ENCODE measurements around the gene PITPNM2. TPM values are rescaled to one million over a fixed set of nuclear protein-coding genes. Genes with fewer than 3 reads are reported as not detected.

PITPNM2 gene
- total RNA-seq, 1 experiment from 2014 or later, result 15.2 TPM

DNA sequence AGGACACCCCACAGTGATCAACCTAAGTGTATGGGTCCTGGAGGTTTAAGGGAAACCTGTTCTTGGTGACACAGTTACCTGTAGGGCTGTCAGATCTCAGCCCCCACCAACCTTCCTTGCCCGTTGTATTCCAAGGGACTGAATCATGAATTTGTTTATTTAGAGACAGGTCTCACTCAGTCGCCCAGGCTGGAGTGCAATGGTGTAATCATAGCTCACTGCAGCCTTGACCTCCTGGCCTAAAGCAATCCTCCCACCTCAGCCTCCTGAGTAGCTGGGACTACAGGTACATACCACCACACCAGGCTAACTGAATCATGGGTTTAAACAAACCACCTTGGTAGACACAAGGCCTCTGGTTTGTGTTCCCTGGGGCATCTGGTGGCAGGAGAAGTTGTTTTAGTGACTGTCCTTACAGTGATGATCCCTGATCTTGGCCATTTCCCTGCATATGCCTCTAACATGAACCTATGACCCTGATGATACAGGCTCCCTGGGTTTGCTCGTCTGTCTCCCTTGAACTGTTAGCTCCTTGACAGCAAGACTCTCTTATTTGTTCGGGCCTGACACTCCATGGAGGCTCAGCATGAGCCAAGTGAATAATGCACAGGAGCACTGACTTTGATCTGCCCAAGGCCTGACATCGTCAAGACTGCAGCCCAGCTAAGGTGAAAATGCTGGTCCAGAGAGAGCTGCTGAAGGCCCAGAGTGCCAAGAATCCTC lies 47.9 kb downstream of the PITPNM2 start:
- ChIA-PET RAD21 (ENCODE audit: low non-redundant PET in 1 of 2, low total read pairs in 2 of 2, uncharacterized antibody in 2 of 2, unreplicated experiment in 2 of 2) (interaction anchor here in 1 of 2 experiments (1.1 kb wide), 1 partner anchor 47 kb away, joined by 3 read pairs; no protein-coding TSS in a partner anchor), POLR2A (no interaction called here), CTCF (no interaction called here)
- H3K4me1 ChIP-seq (ENCODE audit: control insufficient read depth in 1 of 2, insufficient read depth in 2 of 2, low read length in 2 of 2), result peaks cover 8 to 36% of the 10 kb centered on the region in 2 experiments
- no peak overlapping the region for H3K4me2 ChIP-seq (ENCODE audit: low read length)
- H3K79me2 ChIP-seq (ENCODE audit: insufficient read depth, low read length), result no peaks in the 10 kb centered on the region
- intact Hi-C loops (cut with micrococcal nuclease), result no loop called here
- H3K4me3 ChIP-seq (replicated peaks in 1 of 2; ENCODE audit: low read depth in 1 of 2, low read length in 2 of 2), result no peak overlapping the region
- DNase-seq (ENCODE audit: low read depth, low spot score), result no peak
- no peaks in the 10 kb centered on the region for H3K9me2 ChIP-seq (ENCODE audit: insufficient read depth)
- no peak overlapping the region for H3K9ac ChIP-seq (ENCODE audit: low read length)
- H3K9me3 ChIP-seq (ENCODE audit: control insufficient read depth in 1 of 2, insufficient read depth in 1 of 2, low read depth in 1 of 2, low read length in 2 of 2), result no peaks in the 10 kb centered on the region
- no peaks in the 10 kb centered on the region for H3K36me3 ChIP-seq (ENCODE audit: control insufficient read depth in 1 of 2, insufficient read depth in 2 of 2, low read length in 2 of 2)
- ATAC-seq, result no peak
- no peaks in the 10 kb centered on the region for H3K27me3 ChIP-seq (ENCODE audit: insufficient read depth, low read length)
- TF ChIP-seq ZFX (IDR thresholded peaks at IDR 0.05), result no peak
- no peak for TF ChIP-seq POLR2A (IDR thresholded peaks at IDR 0.05; ENCODE audit: borderline replicate concordance, extremely low read depth, insufficient read depth, insufficient read length)
- no peak for TF ChIP-seq RAD21 (IDR thresholded peaks at IDR 0.05; ENCODE audit: low read depth)
- TF ChIP-seq ATF3 (IDR thresholded peaks at IDR 0.05), result no peak
- TF ChIP-seq TCF7L2 (IDR thresholded peaks at IDR 0.05; ENCODE audit: borderline replicate concordance, extremely low read depth, insufficient read depth, insufficient read length), result no peak
- no TSS peak for BruUV-seq (replicated peaks)
- no peaks in the 10 kb centered on the region for H4K20me1 ChIP-seq (ENCODE audit: insufficient read depth)
- no peak overlapping the region for H3K27ac ChIP-seq (ENCODE audit: low read depth, low read length)
- no peak overlapping the region for H2AFZ ChIP-seq (ENCODE audit: low read depth, low read length, poor library complexity, severe bottlenecking)

GRCh38 chr12:123102366-123102765 lies 48.5 kb downstream of the PITPNM2 start:
- Histone ChIP-seq H3K4me2 (ENCODE audit: low read length) (no peak overlapping the region), H3K27me3 (ENCODE audit: insufficient read depth, low read length) (no peaks in the 10 kb centered on the region), H3K36me3 (ENCODE audit: control insufficient read depth in 1 of 2, insufficient read depth in 2 of 2, low read length in 2 of 2) (no peaks in the 10 kb centered on the region), H3K9me2 (ENCODE audit: insufficient read depth) (no peaks in the 10 kb centered on the region), H4K20me1 (ENCODE audit: insufficient read depth) (no peaks in the 10 kb centered on the region), H3K4me3 (replicated peaks in 1 of 2; ENCODE audit: low read depth in 1 of 2, low read length in 2 of 2) (no peak overlapping the region), H2AFZ (ENCODE audit: low read depth, low read length, poor library complexity, severe bottlenecking) (no peak overlapping the region), H3K9me3 (ENCODE audit: control insufficient read depth in 1 of 2, insufficient read depth in 1 of 2, low read depth in 1 of 2, low read length in 2 of 2) (no peaks in the 10 kb centered on the region), H3K9ac (ENCODE audit: low read length) (no peak overlapping the region), H3K4me1 (ENCODE audit: control insufficient read depth in 1 of 2, insufficient read depth in 2 of 2, low read length in 2 of 2) (peaks cover 8 to 30% of the 10 kb centered on the region in 2 experiments), H3K79me2 (ENCODE audit: insufficient read depth, low read length) (no peaks in the 10 kb centered on the region), H3K27ac (ENCODE audit: low read depth, low read length) (no peak overlapping the region)
- intact Hi-C loops (cut with micrococcal nuclease), result no loop called here
- TF ChIP-seq YY1 (IDR thresholded peaks at IDR 0.05; ENCODE audit: extremely low read depth, insufficient replicate concordance, low read depth, low read length) (no peak), SP1 (IDR thresholded peaks at IDR 0.05; ENCODE audit: low read depth) (no peak), ATF3 (IDR thresholded peaks at IDR 0.05) (no peak), MAX (IDR thresholded peaks at IDR 0.05) (no peak), EZH2phosphoT487 (IDR thresholded peaks at IDR 0.05; ENCODE audit: borderline replicate concordance) (no peak), SIN3A (IDR thresholded peaks at IDR 0.05; ENCODE audit: low read depth) (no peak), CBX3 (IDR thresholded peaks at IDR 0.05; ENCODE audit: low read depth) (no peak), ZNF274 (IDR thresholded peaks at IDR 0.05; ENCODE audit: low read depth, low read length) (no peak), ZFX (IDR thresholded peaks at IDR 0.05) (no peak), JUND (IDR thresholded peaks at IDR 0.05) (no peak), ZBTB33 (IDR thresholded peaks at IDR 0.05; ENCODE audit: extremely low read depth, insufficient replicate concordance, low read length) (no peak), FOSL1 (IDR thresholded peaks at IDR 0.05; ENCODE audit: low read depth) (no peak)
- ATAC-seq, result no peak
- ChIA-PET POLR2A (no interaction called here), RAD21 (ENCODE audit: low non-redundant PET in 1 of 2, low total read pairs in 2 of 2, uncharacterized antibody in 2 of 2, unreplicated experiment in 2 of 2) (interaction anchor here in 1 of 2 experiments (1.1 kb wide), 1 partner anchor 46 kb away, joined by 3 read pairs; no protein-coding TSS in a partner anchor), CTCF (no interaction called here)
- BruUV-seq (replicated peaks), result no TSS peak
- no peak for DNase-seq (ENCODE audit: low read depth, low spot score)

Measured in HCT116 (cell line).